Progenitor cell of endocrine pancreas (in vitro differentiated cells): ENCODE data around the gene DENND1A. TPM values are rescaled to one million over a fixed set of nuclear protein-coding genes. Genes with fewer than 3 reads are reported as not detected.

Experiments
- DNase-seq: peaks from one replicate; pipeline ENCODE4 v3.0.0; 2021; ENCODE audit warnings: low spot score; ENCODE audit not compliant: unreplicated experiment
- H3K27ac Mint-ChIP-seq: 2 replicates; pipeline ENCODE4 v1.8.0; 2021; ENCODE audit warnings: mild to moderate bottlenecking, moderate library complexity, mixed read lengths
- H3K27me3 Mint-ChIP-seq: 2 replicates; pipeline ENCODE4 v1.8.0; 2021; ENCODE audit warnings: mixed read lengths
- H3K36me3 Mint-ChIP-seq: 2 replicates; pipeline ENCODE4 v1.8.0; 2022; ENCODE audit warnings: mixed read lengths; ENCODE audit not compliant: insufficient read depth
- H3K4me1 Mint-ChIP-seq: 2 replicates; pipeline ENCODE4 v1.8.0; 2021; ENCODE audit warnings: low read depth, mixed read lengths
- H3K4me3 Mint-ChIP-seq: 2 replicates; pipeline ENCODE4 v1.8.0; 2021; ENCODE audit warnings: low read depth, mild to moderate bottlenecking, moderate library complexity, mixed read lengths
- H3K9me3 Mint-ChIP-seq: 2 replicates; pipeline ENCODE4 v1.8.0; 2021; ENCODE audit warnings: low read depth, mixed read lengths
- total RNA-seq: library from RNA; stranded (reverse); gene quantifications from 2 replicates; pipeline ENCODE4 v1.2.1, GENCODE V29; 2021
- TF ChIP-seq, protein P1 (sequence below): fragments of 200-600 bp; sonication (generic); IDR thresholded peaks from one replicate; pipeline ENCODE4 v1.5.0; 2021; ENCODE audit warnings: antibody characterized with exemption, mild to moderate bottlenecking; ENCODE audit not compliant: unreplicated experiment

DENND1A gene
- total RNA-seq, 1 donor from 2014 or later: 20.1 TPM

DNA sequence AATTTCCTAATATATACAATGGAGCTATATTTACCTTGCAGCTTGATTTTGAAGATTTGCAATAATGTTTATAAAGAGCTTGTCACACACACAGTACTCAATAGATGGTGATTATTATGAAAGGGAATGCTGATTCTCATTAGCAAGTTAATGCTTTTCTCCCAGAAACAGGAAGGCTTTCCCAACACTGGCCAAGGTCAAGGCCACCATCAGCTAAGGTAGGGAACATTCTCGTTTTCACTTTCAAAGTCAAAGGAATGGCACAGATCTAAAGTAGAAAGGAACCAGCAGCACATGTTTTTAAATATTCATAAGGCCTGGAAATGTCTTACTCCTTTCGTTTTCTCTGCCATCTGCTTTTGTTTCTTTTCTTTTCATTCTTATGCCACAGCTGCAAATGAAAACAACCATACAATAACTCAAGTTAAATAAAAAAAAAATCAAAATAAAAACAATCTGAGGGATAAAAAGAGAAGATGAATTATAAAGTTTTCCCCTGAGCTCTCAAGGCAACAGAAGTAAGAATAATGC lies 307.1 kb downstream of the DENND1A start:
- no peak overlapping the region for H3K4me3 Mint-ChIP-seq
- TF ChIP-seq, protein P1, sequence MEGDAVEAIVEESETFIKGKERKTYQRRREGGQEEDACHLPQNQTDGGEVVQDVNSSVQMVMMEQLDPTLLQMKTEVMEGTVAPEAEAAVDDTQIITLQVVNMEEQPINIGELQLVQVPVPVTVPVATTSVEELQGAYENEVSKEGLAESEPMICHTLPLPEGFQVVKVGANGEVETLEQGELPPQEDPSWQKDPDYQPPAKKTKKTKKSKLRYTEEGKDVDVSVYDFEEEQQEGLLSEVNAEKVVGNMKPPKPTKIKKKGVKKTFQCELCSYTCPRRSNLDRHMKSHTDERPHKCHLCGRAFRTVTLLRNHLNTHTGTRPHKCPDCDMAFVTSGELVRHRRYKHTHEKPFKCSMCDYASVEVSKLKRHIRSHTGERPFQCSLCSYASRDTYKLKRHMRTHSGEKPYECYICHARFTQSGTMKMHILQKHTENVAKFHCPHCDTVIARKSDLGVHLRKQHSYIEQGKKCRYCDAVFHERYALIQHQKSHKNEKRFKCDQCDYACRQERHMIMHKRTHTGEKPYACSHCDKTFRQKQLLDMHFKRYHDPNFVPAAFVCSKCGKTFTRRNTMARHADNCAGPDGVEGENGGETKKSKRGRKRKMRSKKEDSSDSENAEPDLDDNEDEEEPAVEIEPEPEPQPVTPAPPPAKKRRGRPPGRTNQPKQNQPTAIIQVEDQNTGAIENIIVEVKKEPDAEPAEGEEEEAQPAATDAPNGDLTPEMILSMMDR: no peak
- no peaks in the 10 kb centered on the region for H3K9me3 Mint-ChIP-seq
- H3K4me1 Mint-ChIP-seq: no peaks in the 10 kb centered on the region
- no peak overlapping the region for H3K27ac Mint-ChIP-seq
- no peak for DNase-seq
- peaks cover 2% of the 10 kb centered on the region for H3K36me3 Mint-ChIP-seq
- H3K27me3 Mint-ChIP-seq: peaks cover 8% of the 10 kb centered on the region

DNA sequence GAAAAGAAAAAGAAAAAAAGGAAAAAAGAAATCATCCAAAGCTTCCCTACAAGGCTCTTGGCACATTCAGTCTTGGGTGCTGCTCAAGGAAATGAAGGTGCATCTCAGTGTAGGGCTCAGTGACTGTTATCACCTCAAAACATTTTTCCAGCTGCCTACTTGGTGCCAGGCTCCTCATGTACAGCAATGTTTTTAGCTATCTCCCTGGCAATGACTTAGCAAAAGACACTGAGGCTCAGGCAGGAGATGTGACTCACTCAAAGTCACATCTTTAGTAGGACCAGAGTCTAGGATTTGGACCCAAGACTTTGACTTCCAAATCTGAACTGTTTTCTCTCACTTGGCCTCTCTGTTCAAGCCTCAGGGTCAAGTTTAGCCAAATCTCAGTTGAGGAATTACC lies 309.7 kb downstream of the DENND1A start:
- H3K27me3 Mint-ChIP-seq: peaks cover 22% of the 10 kb centered on the region
- H3K9me3 Mint-ChIP-seq: no peaks in the 10 kb centered on the region
- no peak overlapping the region for H3K27ac Mint-ChIP-seq
- H3K4me3 Mint-ChIP-seq: no peak overlapping the region
- TF ChIP-seq, protein P1: no peak
- peaks cover 3% of the 10 kb centered on the region for H3K36me3 Mint-ChIP-seq
- H3K4me1 Mint-ChIP-seq: peaks cover 1% of the 10 kb centered on the region
- no peak for DNase-seq

DNA sequence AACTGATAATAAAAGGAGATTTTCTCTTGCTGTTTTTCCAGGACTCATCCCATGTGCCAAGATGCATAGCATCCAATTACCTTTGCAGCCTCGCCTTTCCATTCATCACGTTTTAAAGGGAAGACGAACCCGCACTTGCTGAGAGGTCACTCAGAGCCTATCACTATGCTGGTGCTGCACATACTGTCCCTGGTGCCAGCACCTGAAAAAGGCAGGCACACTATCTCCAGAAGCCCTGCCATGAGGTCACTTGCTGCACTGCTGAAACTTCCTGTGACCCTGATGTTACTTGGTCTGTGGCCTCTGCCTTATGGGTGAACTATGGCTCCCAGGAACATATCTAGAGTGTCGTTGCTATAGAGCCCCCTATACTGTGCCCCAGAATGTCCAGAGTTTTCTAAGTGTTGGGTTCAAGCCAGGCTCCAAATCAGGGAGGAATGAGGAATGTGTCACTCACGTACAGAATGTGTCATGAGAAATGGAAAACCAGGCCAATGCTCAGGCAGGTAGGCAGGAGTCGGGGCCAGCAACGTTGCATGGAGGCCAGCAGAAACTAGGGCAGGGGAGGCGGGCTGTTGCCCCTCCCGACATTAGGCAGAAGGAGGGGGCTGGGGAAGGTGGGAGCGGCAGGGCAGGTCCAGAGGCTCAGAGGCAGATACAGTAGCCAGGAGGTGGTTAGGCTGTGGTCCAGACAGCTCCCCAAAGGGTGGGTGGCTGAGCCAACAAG lies 311.8 kb downstream of the DENND1A start:
- Mint-ChIP-seq H3K27me3 (peaks cover 28% of the 10 kb centered on the region), H3K4me1 (peaks cover 1% of the 10 kb centered on the region), H3K4me3 (no peak overlapping the region), H3K9me3 (no peaks in the 10 kb centered on the region), H3K27ac (no peak overlapping the region), H3K36me3 (peaks cover 3% of the 10 kb centered on the region)
- TF ChIP-seq, protein P1: no peak
- DNase-seq: no peak

DNA sequence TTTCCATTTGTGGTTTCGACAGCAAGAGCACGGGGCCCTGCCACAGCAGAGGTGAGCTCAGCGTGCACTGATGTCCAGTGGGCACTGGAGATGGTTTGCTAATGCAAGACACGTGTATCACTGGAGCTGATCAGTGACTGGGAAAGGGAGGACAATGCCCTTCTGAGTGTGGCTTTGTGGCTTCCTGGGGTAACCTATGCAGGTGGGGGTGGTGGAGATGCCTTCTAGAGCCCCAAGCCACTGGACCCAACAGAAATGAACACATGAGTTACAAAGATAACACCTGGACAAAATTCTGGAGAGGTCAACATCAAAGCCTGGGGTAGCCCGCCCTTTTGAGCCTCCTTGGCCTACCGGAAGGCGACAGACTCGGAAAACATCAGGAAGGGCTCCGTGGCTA lies 312.6 kb downstream of the DENND1A start:
- Mint-ChIP-seq H3K9me3 (no peaks in the 10 kb centered on the region), H3K4me1 (peaks cover 1% of the 10 kb centered on the region), H3K4me3 (no peak overlapping the region), H3K27me3 (peaks cover 28% of the 10 kb centered on the region), H3K36me3 (peaks cover 3% of the 10 kb centered on the region), H3K27ac (no peak overlapping the region)
- no peak for DNase-seq
- TF ChIP-seq, protein P1: no peak

DNA sequence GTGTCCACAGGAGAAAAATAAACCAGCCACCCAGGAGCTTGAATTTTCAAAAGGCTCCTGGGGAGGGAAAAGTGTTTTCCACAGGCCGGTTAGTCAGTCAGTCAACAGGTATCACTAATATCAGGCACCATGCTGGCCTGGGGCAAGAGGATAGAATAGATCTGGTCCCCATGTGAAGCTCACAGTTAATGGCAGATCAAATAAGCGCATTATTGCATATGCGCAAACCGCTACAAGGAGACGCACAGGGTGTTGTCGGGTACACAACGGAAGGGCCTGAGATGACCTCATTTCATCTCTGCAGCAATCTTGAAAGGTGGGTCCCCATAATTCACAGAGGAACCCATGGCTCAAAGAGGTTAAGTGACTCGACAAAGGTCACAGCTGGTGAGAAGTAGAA lies 313.2 kb downstream of the DENND1A start:
- TF ChIP-seq, protein P1: no peak
- H3K9me3 Mint-ChIP-seq: no peaks in the 10 kb centered on the region
- H3K27me3 Mint-ChIP-seq: peaks cover 28% of the 10 kb centered on the region
- H3K36me3 Mint-ChIP-seq: peaks cover 1% of the 10 kb centered on the region
- H3K4me3 Mint-ChIP-seq: no peak overlapping the region
- peaks cover 1% of the 10 kb centered on the region for H3K4me1 Mint-ChIP-seq
- no peak overlapping the region for H3K27ac Mint-ChIP-seq
- DNase-seq: no peak
